Lower leg skin (tissue), 3 donors: ENCODE measurements around the gene VPS18.

Source experiments
- CTCF ChIP-seq, 3 donors: fragments of 450-650 bp; IDR thresholded peaks; one replicate each; pipeline ENCODE4 v1.5.1; 2016; ENCODE audit warnings: antibody characterized with exemption in 3 of 3, mild to moderate bottlenecking in 3 of 3, moderate library complexity in 2 of 3
- POLR2A ChIP-seq, 2 donors: fragments of 450-650 bp; IDR thresholded peaks; one replicate each; pipeline ENCODE4 v1.6.1; 2016 to 2017; ENCODE audit warnings: antibody characterized with exemption in 2 of 2, mild to moderate bottlenecking in 1 of 2, moderate library complexity in 1 of 2

- no peak for TF ChIP-seq POLR2A (IDR thresholded peaks at IDR 0.05)
- TF ChIP-seq CTCF (IDR thresholded peaks at IDR 0.05), result no peak
Observed at GRCh38 chr15:40859206-40859851, 34.9 kb upstream of the VPS18 start.
